Psoas muscle (tissue), 8 donors: ENCODE data around the gene COL26A1. TPM values are rescaled to one million over a fixed set of nuclear protein-coding genes. Genes with fewer than 3 reads are reported as not detected.

Source experiments
- ATAC-seq, 4 donors: fragments of 200-7000 bp; cut with Tn5 transposase; one replicate each; pipeline ENCODE4 v1.9.1; 2020; ENCODE audit warnings: moderate library complexity in 3 of 4, mild to moderate bottlenecking in 2 of 4
- DNase-seq, 2 donors: peaks; one replicate each; pipeline ENCODE4 v3.0.0-alpha.2; 2020
- H3K27ac ChIP-seq: fragments of 200-600 bp; one replicate; pipeline ENCODE4 v1.8.0; 2022
- H3K27me3 ChIP-seq, 3 donors: fragments of 200-600 bp in 1 of 3; one replicate each; pipeline versions ENCODE4 v1.6.1 to v1.8.0; 2013 to 2022; ENCODE audit warnings: low read length in 2 of 3, mild to moderate bottlenecking in 2 of 3, moderate library complexity in 1 of 3; ENCODE audit not compliant: insufficient read depth in 3 of 3
- H3K36me3 ChIP-seq, 2 donors: fragments of 200-600 bp in 1 of 2; one replicate each; pipeline versions ENCODE4 v1.6.1 to v1.8.0; 2013 to 2022; ENCODE audit warnings: low read depth in 1 of 2, mild to moderate bottlenecking in 1 of 2, moderate library complexity in 1 of 2; ENCODE audit not compliant: insufficient read depth in 1 of 2
- H3K4me1 ChIP-seq: fragments of 200-600 bp; one replicate; pipeline ENCODE4 v1.8.0; 2022
- H3K4me3 ChIP-seq: fragments of 200-600 bp; one replicate; pipeline ENCODE4 v1.8.0; 2022; ENCODE audit warnings: mild to moderate bottlenecking
- H3K9me3 ChIP-seq: fragments of 200-600 bp; one replicate; pipeline ENCODE4 v1.8.0; 2022
- CTCF ChIP-seq: fragments of 200-600 bp; IDR thresholded peaks from one replicate; pipeline ENCODE4 v1.8.0; 2022; ENCODE audit warnings: antibody characterized with exemption
- WGBS, 3 donors: extraction: QIAGEN DNeasy Blood & Tissue Kit; methylation state at CpG; one replicate each; pipeline versions ENCODE4 v1.1.6 to v1.1.7; 2013; 5-methylcytosine and 5-hydroxymethylcytosine counted together
- intact Hi-C, 2 donors: fragments of 100-400 bp; cut with DNase I; formaldehyde crosslinking; loops; one replicate each; pipeline versions ENCODE4 v1.11.0 to v1.14.2; 2022
- polyA plus RNA-seq, 3 donors: library from polyadenylated mRNA; stranded (reverse); fragments of 200-250 nt; gene quantifications; one replicate each; pipeline ENCODE4 v1.2.3, GENCODE V29; 2013
- total RNA-seq, 4 donors: library from RNA; stranded (reverse); fragmentation: NEBNext Ultra II Directional in 2 of 4; extraction: Animal tissue kit (Norgen Biotek cat#: 25700) in 2 of 4; gene quantifications; one replicate each; pipeline versions ENCODE4 v1.2.1 to v1.2.4, GENCODE V29; 2021 to 2023
- donor health status: healthy with polysubstance abuse.
- donor health status: DM: no; HTN: no; CAD: no; lungs with moderate emphysema.
- donor health status: Bipolar disorder and iron deficiency.
- donor health status: healthy.
- donor health status: DM: yes; HTN: yes; CAD: no.
- donor health status: DM: no; HTN: no; CAD: no.
- donor health status: DM: no; HTN: no; CAD: no.
- donor health status: DM: yes; HTN: yes; CAD: no.

COL26A1 gene
- total and polyA plus RNA-seq, 7 donors = 0.03 TPM; not detected in 6

- no peak for ATAC-seq
- intact Hi-C loops = no loop called here
- no peaks in the 10 kb centered on the region for H3K9me3 ChIP-seq
- 77 to 79% (median 77%) methylated on average over 11 of the region's 11 CpGs for WGBS, 3 donors
- no peak for TF ChIP-seq CTCF
- no peaks in the 10 kb centered on the region for H3K4me1 ChIP-seq
- no peaks in the 10 kb centered on the region for H3K36me3 ChIP-seq
- H3K4me3 ChIP-seq = no peak overlapping the region
- peaks cover 0 to 21% (median 5%) of the 10 kb centered on the region in 3 donors for H3K27me3 ChIP-seq
- H3K27ac ChIP-seq = no peak overlapping the region
- no peak for DNase-seq
Measured at GRCh38 chr7:101422356-101423195, 59.9 kb downstream of the COL26A1 start.

- H3K27me3 ChIP-seq = peaks cover 0 to 15% (median 5%) of the 10 kb centered on the region in 3 donors
- no peaks in the 10 kb centered on the region for H3K9me3 ChIP-seq
- DNase-seq (no peak), ATAC-seq (no peak)
- WGBS, 3 donors = 80 to 84% (median 82%) methylated on average over 10 of the region's 10 CpGs
- no peak for TF ChIP-seq CTCF
- no peaks in the 10 kb centered on the region for H3K36me3 ChIP-seq
- intact Hi-C loops = no loop called here
- H3K4me1 ChIP-seq = no peaks in the 10 kb centered on the region
- no peak overlapping the region for H3K4me3 ChIP-seq
- no peak overlapping the region for H3K27ac ChIP-seq
Measured at GRCh38 chr7:101426303-101427011, 63.8 kb downstream of the COL26A1 start.

GRCh38 chr7:101428093-101428866 lies 65.6 kb downstream of the COL26A1 start:
- H3K27ac ChIP-seq = no peak overlapping the region
- intact Hi-C loops = no loop called here
- DNase-seq (no peak), ATAC-seq (no peak)
- no peak overlapping the region for H3K4me3 ChIP-seq
- H3K9me3 ChIP-seq = no peaks in the 10 kb centered on the region
- no peak for TF ChIP-seq CTCF
- H3K27me3 ChIP-seq = peaks cover 0 to 21% (median 5%) of the 10 kb centered on the region in 3 donors
- no peaks in the 10 kb centered on the region for H3K36me3 ChIP-seq
- WGBS, 3 donors = 71 to 77% (median 76%) methylated on average over 11 of the region's 11 CpGs
- H3K4me1 ChIP-seq = no peaks in the 10 kb centered on the region

- no peak for TF ChIP-seq CTCF
- Histone ChIP-seq H3K27me3 (peaks cover 0 to 46% (median 16%) of the 10 kb centered on the region in 3 donors), H3K4me3 (no peak overlapping the region), H3K27ac (no peak overlapping the region), H3K9me3 (no peaks in the 10 kb centered on the region), H3K36me3 (no peaks in the 10 kb centered on the region), H3K4me1 (no peaks in the 10 kb centered on the region)
- WGBS, 3 donors = 62 to 69% (median 63%) methylated on average over 3 of the region's 3 CpGs
- DNase-seq = no peak
- intact Hi-C loops = no loop called here
- ATAC-seq = no peak
Measured at GRCh38 chr7:101432316-101432715, 69.6 kb downstream of the COL26A1 start.
